GM12878 (cell line): Measurements from ENCODE around the gene ITGBL1. TPM values are rescaled to one million over a fixed set of nuclear protein-coding genes. Genes with fewer than 3 reads are reported as not detected.
A peak's percentile ranks its signal among the peaks of the same experiment; 100 is the strongest.

Source experiments
- ATAC-seq: fragments of 200-7000 bp; cut with Tn5 transposase; 3 replicates; pipeline ENCODE4 v1.9.1; 2020; ENCODE audit warnings: mild to moderate bottlenecking, moderate library complexity
- BruUV-seq: library from RNA; stranded (reverse); fragments of 400-500 nt; replicated peaks from 2 replicates; lab custom pipeline; 2021; lab: Mats Ljungman, UMichigan
- CTCF ChIA-PET: fragments of 300-600 bp; sonication (Branson Sonifier 250); formaldehyde crosslinking; extraction: SDS; loops from one replicate; lab custom pipeline; 2021; ENCODE audit warnings: inconsistent platforms; lab: Yijun Ruan, JAX
- POLR2A ChIA-PET: fragments of 350-600 bp; formaldehyde crosslinking; extraction: SDS; loops from one replicate; lab custom pipeline; 2021; ENCODE audit warnings: inconsistent platforms; lab: Charles Lee
- RAD21 ChIA-PET: fragments of 300-600 bp; sonication (Branson Sonifier 250); formaldehyde crosslinking; loops from one replicate; lab custom pipeline; 2023; ENCODE audit warnings: antibody characterized with exemption; ENCODE audit not compliant: unreplicated experiment; lab: Charles Lee
- SMC1A ChIA-PET: fragments of 300-600 bp; sonication (Branson Sonifier 250); formaldehyde crosslinking; loops from one replicate; lab custom pipeline; 2023; ENCODE audit not compliant: unreplicated experiment, uncharacterized antibody; lab: Charles Lee
- DNase-seq: peaks from one replicate; pipeline ENCODE4 v3.0.0-alpha.2; 2011; ENCODE audit warnings: low read depth, low spot score
- FAIRE-seq: peaks from 3 replicates; lab custom pipeline; 2011; peaks lifted over from hg19 to GRCh38; lab: Jason Lieb, UNC
- H2AFZ ChIP-seq: 2 replicates; pipeline ENCODE4 v1.6.0; 2011; ENCODE audit warnings: low read depth, low read length, control low read depth; ENCODE audit not compliant: control insufficient read depth
- H3K27ac ChIP-seq: 2 replicates; pipeline ENCODE4 v1.5.1; 2011; ENCODE audit warnings: control low read depth; ENCODE audit not compliant: control insufficient read depth, insufficient read depth
- H3K27me3 ChIP-seq, 2 experiments: replicated peaks in 1 of 2; 2 replicates each; pipeline versions ENCODE4 v1.6.0 to v1.6.1; 2011; ENCODE audit warnings: low read length in 1 of 2; ENCODE audit not compliant: control insufficient read depth in 2 of 2, insufficient read depth in 2 of 2
- H3K36me3 ChIP-seq, 2 experiments: 2 replicates each; pipeline ENCODE4 v1.5.1; 2011; ENCODE audit warnings: low read length in 1 of 2; ENCODE audit not compliant: control insufficient read depth in 2 of 2, insufficient read depth in 2 of 2
- H3K4me1 ChIP-seq: 2 replicates; pipeline ENCODE4 v1.6.1; 2011; ENCODE audit warnings: mild to moderate bottlenecking, low read length, moderate library complexity, mixed read lengths; ENCODE audit not compliant: control insufficient read depth, insufficient read depth
- H3K4me2 ChIP-seq: 2 replicates; pipeline ENCODE4 v1.6.0; 2011; ENCODE audit warnings: control low read depth; ENCODE audit not compliant: control insufficient read depth, insufficient read depth
- H3K4me3 ChIP-seq: fragments of 200-600 bp; sonication (generic); 2 replicates; pipeline ENCODE4 v1.5.1; 2016
- H3K79me2 ChIP-seq: 2 replicates; pipeline ENCODE4 v1.6.0; 2011; ENCODE audit warnings: low read length; ENCODE audit not compliant: control insufficient read depth, insufficient read depth
- H3K9ac ChIP-seq: 2 replicates; pipeline ENCODE4 v1.8.0; 2011; ENCODE audit warnings: low read length, control low read depth, mixed read lengths; ENCODE audit not compliant: control insufficient read depth, insufficient read depth
- H3K9me3 ChIP-seq: replicated peaks from 3 replicates; pipeline ENCODE4 v1.5.1; 2011; ENCODE audit warnings: mild to moderate bottlenecking, low read length; ENCODE audit not compliant: control insufficient read depth, insufficient read depth
- H4K20me1 ChIP-seq: 2 replicates; pipeline ENCODE4 v1.6.0; 2011; ENCODE audit not compliant: control insufficient read depth, insufficient read depth
- IRF4 ChIP-seq: IDR thresholded peaks from 2 replicates; pipeline ENCODE4 v1.6.1; 2011; ENCODE audit warnings: low read depth, low read length
- JUND ChIP-seq: IDR thresholded peaks from 2 replicates; pipeline ENCODE4 v1.6.1; 2012; ENCODE audit warnings: low read depth, mild to moderate bottlenecking, low read length, improper control_type of control experiment, moderate library complexity
- POU2F2 ChIP-seq: IDR thresholded peaks from 3 replicates; pipeline ENCODE4 v1.6.1; 2011; ENCODE audit warnings: low read depth, mild to moderate bottlenecking, low read length, borderline replicate concordance
- STAT3 ChIP-seq: IDR thresholded peaks from 2 replicates; pipeline ENCODE4 v1.6.1; 2011; ENCODE audit warnings: low read depth, low read length, improper control_type of control experiment
- ZNF207 ChIP-seq: fragments of 450-650 bp; IDR thresholded peaks from 2 replicates; pipeline ENCODE4 v1.6.1; 2014; ENCODE audit warnings: antibody characterized with exemption, mild to moderate bottlenecking, borderline replicate concordance
- WGBS: methylation state at CpG from one replicate; pipeline ENCODE4 v1.1.6; 2016; ENCODE audit warnings: low lambda C conversion rate; ENCODE audit not compliant: insufficient replicate concordance, insufficient coverage; ENCODE audit errors: missing lambda C conversion rate; 5-methylcytosine and 5-hydroxymethylcytosine counted together
- in situ Hi-C: fragments of 300-500 bp; cut with MboI; formaldehyde crosslinking; loops from 9 replicates; pipeline ENCODE4 v1.14.3; 2018; ENCODE audit warnings: mixed read lengths
- intact Hi-C: fragments of 100-400 bp; cut with micrococcal nuclease; formaldehyde crosslinking; loops from one replicate; pipeline ENCODE4 v1.14.2; 2022; ENCODE audit not compliant: unreplicated experiment
- polyA plus RNA-seq, 11 experiments: library from polyadenylated mRNA; depleted of rRNA in 4 of 11; unstranded in 6 of 11; stranded (reverse) in 5 of 11; fragments of >200 nt; fragmentation: Nextera tagmentation in 4 of 11; fragmentation: Illumina TruSeq in 1 of 11; extraction: Ambion mirVana in 4 of 11; extraction: Trizol in 1 of 11; gene quantifications; 1 replicate in 1 of 11; 2 replicates in 10 of 11; pipeline versions ENCODE4 v1.2.1 to v1.2.3, GENCODE V29; 2011 to 2016; ENCODE audit warnings: inconsistent platforms in 2 of 11, missing spikeins in 2 of 11, low read depth in 1 of 11
- total RNA-seq, 4 experiments: library from RNA; depleted of rRNA in 3 of 4; stranded (reverse); fragments of >200 nt in 3 of 4; fragmentation: Illumina TruSeq in 1 of 4; extraction: Trizol in 1 of 4; gene quantifications; 2 replicates each; pipeline versions ENCODE4 v1.2.1 to v1.2.3, GENCODE V29; 2013 to 2021
- TF ChIP-seq, protein P1 (sequence below): IDR thresholded peaks from 2 replicates; pipeline ENCODE4 v1.6.1; 2011; ENCODE audit warnings: mild to moderate bottlenecking, low read depth, low read length, moderate library complexity; ENCODE audit not compliant: insufficient replicate concordance
- TF ChIP-seq, protein P2 (sequence below), 3 experiments: IDR thresholded peaks in 2 of 3; conservative IDR thresholded peaks in 1 of 3; 2 replicates each; pipeline ENCODE4 v1.5.1; 2011; ENCODE audit warnings: low read depth in 3 of 3, low read length in 3 of 3, mild to moderate bottlenecking in 3 of 3, control low read depth in 2 of 3, moderate library complexity in 2 of 3, inconsistent platforms in 1 of 3, mixed read lengths in 1 of 3; ENCODE audit not compliant: control insufficient read depth in 2 of 3, insufficient read depth in 1 of 3; ENCODE audit errors: extremely low read depth in 1 of 3

Gene ITGBL1
- total and polyA plus RNA-seq, 10 of the 15 experiments (the other 5 are each of a cell fraction or from before 2014, with no cell fraction given) = 0.17 to 2.8 (median 0.28) TPM; not detected in 3

DNA sequence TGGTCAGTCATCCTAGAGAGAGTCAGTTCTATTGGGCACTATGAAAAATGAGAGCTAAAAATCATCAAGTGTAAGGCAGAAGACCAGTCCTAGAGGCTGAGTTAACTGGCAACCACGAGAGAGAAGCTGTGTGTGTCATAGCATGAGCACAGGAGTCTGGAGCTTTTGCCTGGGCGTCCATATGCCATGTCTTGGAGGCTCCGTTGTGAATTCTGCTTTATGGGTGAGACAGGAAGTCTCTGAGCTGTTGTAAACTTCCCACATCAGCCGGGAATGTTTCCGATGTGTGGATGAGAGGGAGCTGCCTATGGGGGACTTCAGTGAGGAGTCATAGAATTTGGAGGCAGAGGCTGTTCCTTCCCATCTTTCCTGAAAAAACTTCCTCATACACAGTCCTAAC lies 120.0 kb downstream of the ITGBL1 start:
- ATAC-seq (peak; percentile 27; the same call in 2 of the 3 replicates), FAIRE-seq (no peak), DNase-seq (no peak)
- in situ Hi-C loops (no loop called here), intact Hi-C loops (no loop called here)
- no peak for TF ChIP-seq JUND
- TF ChIP-seq ZNF207 = no peak
- TF ChIP-seq, protein P1, sequence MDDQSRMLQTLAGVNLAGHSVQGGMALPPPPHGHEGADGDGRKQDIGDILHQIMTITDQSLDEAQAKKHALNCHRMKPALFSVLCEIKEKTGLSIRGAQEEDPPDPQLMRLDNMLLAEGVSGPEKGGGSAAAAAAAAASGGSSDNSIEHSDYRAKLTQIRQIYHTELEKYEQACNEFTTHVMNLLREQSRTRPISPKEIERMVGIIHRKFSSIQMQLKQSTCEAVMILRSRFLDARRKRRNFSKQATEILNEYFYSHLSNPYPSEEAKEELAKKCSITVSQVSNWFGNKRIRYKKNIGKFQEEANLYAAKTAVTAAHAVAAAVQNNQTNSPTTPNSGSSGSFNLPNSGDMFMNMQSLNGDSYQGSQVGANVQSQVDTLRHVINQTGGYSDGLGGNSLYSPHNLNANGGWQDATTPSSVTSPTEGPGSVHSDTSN = no peak
- TF ChIP-seq POU2F2 = no peak
- no peak for TF ChIP-seq IRF4
- TF ChIP-seq STAT3 = no peak
- TF ChIP-seq, protein P2, sequence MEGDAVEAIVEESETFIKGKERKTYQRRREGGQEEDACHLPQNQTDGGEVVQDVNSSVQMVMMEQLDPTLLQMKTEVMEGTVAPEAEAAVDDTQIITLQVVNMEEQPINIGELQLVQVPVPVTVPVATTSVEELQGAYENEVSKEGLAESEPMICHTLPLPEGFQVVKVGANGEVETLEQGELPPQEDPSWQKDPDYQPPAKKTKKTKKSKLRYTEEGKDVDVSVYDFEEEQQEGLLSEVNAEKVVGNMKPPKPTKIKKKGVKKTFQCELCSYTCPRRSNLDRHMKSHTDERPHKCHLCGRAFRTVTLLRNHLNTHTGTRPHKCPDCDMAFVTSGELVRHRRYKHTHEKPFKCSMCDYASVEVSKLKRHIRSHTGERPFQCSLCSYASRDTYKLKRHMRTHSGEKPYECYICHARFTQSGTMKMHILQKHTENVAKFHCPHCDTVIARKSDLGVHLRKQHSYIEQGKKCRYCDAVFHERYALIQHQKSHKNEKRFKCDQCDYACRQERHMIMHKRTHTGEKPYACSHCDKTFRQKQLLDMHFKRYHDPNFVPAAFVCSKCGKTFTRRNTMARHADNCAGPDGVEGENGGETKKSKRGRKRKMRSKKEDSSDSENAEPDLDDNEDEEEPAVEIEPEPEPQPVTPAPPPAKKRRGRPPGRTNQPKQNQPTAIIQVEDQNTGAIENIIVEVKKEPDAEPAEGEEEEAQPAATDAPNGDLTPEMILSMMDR (IDR thresholded peaks at IDR 0.05 in 2 of 3, conservative IDR thresholded peaks at IDR 0.05 in 1 of 3; ENCODE audit: control insufficient read depth in 2 of 3, extremely low read depth in 1 of 3, insufficient read depth in 1 of 3, low read depth in 3 of 3, low read length in 3 of 3) = no peak
- no peaks in the 10 kb centered on the region for H3K27me3 ChIP-seq
- no peaks in the 10 kb centered on the region for H3K36me3 ChIP-seq
- H4K20me1 ChIP-seq = no peaks in the 10 kb centered on the region
- no peaks in the 10 kb centered on the region for H3K9me3 ChIP-seq
- no peaks in the 10 kb centered on the region for H3K79me2 ChIP-seq
- no peak overlapping the region for H3K9ac ChIP-seq
- 19% methylated on average over 5 of the region's 5 CpGs for WGBS
- H3K27ac ChIP-seq = no peak overlapping the region
- H3K4me1 ChIP-seq = no peaks in the 10 kb centered on the region
- ChIA-PET SMC1A (interaction anchor here (1.0 to 1.9 kb wide), 3 partner anchors 9 to 54 kb away, joined by 3 to 5 read pairs (median 5); no protein-coding TSS in a partner anchor), POLR2A (no interaction called here), CTCF (no interaction called here), RAD21 (no interaction called here)
- BruUV-seq = no TSS peak
- H3K4me3 ChIP-seq = no peak overlapping the region
- H2AFZ ChIP-seq = no peak overlapping the region
- H3K4me2 ChIP-seq = no peak overlapping the region
